HG02588 (cell line): Measurements from ENCODE around the gene TOGARAM2.

ENCODE experiments used
- ATAC-seq: cut with Tn5 transposase; IDR thresholded peaks from one replicate; pipeline ENCODE4 v1.9.1; 2021; ENCODE audit warnings: mild to moderate bottlenecking, moderate library complexity; ENCODE audit not compliant: unreplicated experiment

TOGARAM2 gene

DNA sequence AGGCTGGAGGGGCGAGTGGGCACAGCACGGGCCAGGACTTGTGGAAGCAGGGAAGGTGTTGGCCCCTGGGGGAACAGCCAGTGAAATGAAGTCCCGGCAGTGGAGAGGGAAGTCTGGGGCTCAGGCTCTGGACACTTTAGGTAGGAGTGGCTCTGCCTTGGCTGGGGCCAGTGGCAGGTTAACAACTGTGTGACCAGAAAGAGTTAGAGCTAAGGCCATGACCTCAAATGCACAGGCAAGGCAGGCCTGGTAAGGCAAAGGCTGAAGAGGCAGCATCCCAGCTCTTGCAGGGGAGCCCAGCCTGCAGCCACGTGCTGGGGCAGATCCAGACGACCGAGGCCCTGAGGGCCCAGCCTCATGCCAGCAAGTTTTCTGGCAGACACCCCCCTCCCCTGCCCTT is 71.7 kb downstream of the TOGARAM2 start:
- ATAC-seq, result no peak

DNA sequence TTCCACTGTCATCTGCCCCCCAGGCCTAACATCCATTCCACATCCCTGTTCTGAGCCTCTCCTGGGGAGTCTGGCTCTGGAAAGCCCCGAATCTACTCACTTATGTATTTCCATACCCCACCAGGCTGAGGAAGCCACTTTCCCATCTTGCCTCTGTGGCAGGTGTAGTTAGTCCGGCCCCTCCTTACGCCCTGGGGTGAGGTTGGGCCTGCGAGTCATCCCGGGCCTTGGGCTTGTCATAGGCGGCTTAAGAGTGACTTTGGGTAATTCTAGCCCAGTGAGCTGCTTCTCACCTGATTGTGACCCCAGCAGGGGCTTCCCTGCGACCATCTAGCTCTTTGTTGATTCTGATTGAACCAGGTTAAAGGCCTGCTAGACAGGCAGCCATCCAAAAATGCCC is 72.1 kb downstream of the TOGARAM2 start:
- no peak for ATAC-seq

DNA sequence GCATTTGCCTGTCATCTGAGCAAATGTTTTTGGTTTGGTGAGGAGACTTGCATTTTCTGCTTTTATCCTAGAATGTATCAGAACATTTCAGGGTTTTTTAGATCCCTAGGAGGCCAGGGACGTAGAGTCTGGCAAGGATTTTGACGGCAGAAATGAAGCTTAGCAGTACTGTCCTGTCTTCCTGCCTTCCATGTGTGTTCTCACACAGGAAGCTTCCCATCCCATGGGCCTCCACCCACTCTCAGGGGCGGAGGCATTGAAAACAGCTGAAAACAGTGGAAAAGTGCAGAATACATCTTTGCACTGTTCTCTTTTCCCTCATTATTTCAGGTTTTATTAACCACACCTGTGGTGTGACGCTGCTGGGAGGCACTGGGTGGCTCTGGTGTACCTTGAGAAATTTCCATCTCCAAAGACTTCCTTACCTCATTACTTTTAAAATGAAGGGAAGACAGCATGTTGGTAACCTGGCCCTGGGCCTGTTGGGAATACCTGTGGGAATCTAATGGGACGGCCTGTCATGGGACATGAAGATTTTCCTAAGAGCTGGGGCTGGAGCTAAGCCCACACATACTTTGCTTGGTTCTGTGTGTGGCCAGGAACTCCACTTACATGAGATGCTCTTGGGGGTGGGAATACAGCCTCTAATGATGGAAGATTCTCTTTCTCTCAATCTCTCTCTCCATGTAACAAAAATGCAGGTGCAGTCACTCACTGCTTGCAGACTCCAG is 72.7 kb downstream of the TOGARAM2 start:
- no peak for ATAC-seq

DNA sequence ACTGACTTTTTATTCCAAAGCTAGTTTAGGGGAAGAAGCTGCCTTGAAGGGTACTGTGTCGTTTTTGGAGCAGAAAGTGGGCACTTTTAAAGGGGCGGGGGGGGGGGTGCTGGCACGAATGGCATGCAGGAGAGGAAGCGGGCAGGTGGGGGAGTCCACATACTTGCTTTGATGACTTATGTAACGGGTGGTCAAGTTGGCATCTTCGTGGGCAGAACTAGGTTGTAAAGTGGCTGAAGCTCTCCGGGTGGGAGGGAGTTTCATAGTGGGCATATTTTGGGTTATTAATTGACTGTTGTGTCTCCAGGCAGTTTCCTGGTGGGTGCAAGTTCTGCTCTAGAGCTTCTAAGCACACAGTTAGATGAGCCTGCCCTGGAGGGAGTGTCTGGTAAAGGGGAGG is 73.3 kb downstream of the TOGARAM2 start:
- ATAC-seq, result no peak

DNA sequence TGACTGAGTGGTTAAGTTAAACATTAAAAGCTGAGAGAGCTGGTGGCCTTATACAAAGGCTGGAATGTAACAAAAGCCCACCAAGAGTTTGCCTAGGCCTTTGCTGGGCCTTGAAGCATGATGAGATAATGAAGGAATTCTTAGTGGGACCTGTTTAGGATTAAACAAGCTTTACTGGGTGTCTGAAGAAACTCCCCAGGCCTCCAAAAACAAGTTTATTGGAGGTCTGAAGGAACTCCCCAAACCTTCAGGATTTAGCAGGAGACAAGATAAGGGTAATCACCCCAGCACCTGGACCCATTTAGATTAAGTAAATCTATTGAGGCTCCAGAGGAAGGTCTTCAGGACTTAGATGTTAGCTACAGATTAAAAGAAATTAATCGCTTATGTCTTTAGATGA is 74.5 kb downstream of the TOGARAM2 start:
- no peak for ATAC-seq

DNA sequence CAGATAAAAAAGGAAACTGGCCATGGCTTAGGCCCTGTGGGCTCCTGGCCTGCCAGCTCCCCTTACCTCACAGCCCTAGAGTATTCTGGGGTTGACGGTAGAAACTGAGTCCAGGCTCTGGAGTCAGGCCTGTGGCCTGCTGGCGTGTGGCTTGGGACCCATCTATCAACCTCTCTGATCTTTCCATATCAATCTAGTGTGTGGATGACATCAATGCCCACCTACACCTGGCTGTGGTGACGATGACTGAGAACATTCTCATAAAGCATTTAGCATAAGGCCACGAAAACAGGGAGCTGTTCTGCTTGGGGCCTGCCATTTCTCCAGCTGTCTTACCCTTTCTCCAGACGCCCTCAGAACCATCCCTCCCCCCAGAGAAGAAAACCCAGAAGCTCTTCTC is 75.4 kb downstream of the TOGARAM2 start:
- no peak for ATAC-seq

DNA sequence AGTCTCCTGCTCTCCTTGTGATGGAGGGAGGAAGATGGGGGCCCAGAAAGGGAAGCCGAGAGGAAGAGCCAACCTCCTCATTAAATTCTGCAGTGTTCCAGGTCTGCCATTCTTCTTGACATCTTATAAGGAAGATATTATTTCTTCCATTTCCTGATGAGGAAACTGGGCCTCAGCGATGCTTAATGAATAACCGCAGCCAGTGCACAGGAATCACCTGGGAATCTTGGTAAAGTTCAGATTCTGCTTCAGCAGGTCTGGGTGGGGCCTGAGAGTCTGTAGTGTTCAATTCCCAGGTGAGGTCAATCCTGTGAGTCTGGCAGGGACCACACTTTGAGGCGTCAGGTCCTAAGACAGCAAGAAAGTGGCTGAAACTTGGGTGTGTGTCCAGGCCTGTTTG is 75.9 kb downstream of the TOGARAM2 start:
- no peak for ATAC-seq

DNA sequence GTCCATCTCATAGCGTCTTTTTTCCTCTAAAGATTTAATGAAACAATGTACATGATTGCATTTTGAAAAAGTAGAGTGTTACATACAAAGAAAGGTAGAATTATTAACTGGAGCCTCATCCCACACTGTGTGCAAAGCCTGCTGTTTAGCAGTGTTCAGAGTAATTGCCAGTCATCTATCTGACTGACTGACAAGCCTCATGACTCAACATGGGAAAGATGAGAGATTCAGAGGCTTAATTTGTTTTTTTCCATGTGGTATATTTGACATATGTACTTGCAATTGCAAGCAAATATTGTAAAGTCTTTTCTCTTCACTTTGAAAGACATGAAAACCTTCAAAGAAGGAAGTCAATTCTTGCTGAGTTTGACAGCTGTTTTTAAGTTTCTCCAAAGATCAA is 78.5 kb downstream of the TOGARAM2 start:
- no peak for ATAC-seq

DNA sequence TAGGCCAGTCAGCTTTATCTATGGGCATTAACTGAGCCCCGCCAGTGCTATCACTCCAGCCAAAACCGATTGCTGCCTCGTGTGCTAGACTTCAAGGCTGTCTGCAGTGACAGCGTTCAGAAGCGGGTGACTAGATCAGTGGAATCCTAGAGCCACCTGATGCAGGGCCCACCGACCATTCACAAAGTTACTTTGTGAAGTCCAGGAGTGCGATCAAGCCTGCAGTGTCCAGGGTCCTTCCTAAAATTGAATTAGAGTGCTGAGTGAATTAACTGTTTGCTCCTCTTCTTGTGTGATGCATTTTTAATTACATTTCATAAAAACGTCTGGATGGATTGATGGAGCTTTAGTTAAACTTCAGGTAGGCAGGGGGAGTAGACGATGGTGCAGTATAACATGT is 79.3 kb downstream of the TOGARAM2 start:
- no peak for ATAC-seq

DNA sequence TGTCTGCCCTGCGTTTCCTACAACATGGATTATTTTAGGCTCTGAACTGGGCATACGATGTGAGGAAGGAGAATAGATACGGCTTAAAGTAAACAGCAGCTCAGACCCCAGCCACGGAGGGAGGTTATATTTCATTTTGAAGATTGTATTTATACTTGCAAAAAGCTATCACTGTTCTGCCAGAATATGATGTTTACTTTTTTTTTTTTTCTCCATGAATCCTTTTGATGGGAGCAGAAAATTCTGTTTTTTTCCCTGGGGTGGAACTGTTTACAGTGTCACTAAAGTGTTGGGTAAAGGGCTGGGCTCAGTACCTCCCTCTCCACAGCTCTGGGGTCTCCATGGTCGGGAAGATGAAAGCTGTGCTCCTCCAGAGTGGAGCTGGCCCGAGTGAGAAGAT is 80.1 kb downstream of the TOGARAM2 start:
- no peak for ATAC-seq

DNA sequence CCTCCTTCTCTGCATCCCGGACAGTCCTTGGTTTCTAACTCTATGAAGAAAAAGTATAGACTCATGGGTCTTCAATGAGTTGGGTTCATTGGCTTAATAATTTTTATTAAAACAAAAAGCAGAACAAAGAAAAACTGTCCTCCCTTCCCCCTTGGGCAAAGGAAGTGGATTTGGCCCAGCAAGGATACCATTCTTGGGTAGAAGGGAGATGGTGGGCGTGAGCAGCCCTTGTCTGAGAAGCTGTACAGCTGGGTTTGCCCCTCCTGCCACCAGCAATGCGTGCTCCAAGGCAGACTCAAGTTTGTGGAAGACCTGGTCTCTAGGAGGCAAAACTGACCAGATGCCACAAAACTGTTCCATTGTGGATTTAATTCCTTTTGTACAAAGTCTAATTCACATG is 80.5 kb downstream of the TOGARAM2 start:
- ATAC-seq, result no peak

DNA sequence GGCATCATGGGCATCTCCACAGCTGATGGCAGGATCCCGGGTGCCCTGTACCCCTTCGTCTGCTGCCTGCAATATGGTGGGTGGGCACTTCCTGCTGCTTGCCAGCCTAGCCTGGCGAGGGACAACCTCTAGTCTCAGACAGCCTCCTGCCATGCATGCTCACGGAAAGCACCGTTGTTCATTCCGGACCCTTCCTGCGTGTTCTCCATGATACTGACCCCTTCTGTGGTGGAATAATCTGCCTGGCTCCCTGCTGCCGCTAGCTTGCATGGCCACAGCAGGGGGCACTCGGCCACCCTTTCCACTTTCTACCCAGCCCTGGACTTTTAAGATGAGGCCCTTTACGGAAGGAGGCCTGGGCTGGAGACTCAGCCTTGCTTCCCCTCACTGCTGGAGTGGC is 81.3 kb downstream of the TOGARAM2 start:
- no peak for ATAC-seq

DNA sequence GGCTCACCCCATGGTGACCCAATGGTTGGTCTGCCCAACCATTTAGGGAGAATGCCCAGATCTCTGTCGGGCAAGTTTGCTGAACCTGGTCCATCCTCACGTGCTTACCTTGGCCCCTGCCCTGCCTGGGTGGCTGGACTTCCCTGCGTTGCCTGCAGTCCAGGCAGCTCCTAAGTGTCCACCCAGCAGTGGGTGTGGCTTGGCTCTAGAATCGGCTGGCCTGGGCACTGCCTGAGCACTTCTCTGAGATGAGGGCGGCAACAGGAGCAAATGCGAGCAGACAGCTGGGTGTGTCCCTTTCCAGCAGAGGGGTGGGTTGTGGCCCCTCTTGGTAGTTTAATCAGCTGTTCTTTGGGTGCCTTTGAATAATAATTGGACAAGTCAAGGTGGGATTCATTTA is 82.0 kb downstream of the TOGARAM2 start:
- no peak for ATAC-seq

DNA sequence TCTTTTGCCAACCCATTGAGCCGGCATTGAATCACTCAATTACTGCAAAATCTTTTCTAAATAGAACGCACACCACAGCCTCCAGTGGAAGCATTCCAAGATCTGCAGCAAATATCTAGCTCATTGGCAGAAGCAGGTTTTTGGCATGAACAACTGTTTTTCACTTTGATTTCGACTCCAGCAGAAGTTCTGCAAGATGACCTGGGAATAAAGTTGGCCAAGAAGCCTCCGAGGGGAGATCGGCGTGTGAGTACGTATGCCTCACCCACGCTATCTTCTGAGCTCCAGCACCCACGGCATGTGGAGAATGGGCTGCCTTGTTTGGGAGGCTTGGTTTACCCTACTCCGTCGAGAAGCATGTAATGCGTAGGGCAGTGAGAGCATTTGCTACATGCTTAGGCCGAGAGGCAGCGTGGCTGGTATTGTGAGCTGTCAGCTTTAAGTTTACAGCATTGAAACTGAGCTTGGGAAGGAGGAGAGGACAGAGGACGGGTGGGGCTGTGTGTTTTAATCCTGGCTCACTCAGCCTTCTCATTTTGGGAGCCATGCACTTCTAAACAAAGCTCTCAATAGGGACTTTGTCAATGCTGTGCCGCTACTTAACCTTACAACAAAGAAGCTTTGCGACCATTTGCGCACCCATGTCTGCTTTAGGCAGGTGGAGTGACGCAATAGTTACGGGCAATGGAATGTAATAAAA is 82.7 kb downstream of the TOGARAM2 start:
- no peak for ATAC-seq

DNA sequence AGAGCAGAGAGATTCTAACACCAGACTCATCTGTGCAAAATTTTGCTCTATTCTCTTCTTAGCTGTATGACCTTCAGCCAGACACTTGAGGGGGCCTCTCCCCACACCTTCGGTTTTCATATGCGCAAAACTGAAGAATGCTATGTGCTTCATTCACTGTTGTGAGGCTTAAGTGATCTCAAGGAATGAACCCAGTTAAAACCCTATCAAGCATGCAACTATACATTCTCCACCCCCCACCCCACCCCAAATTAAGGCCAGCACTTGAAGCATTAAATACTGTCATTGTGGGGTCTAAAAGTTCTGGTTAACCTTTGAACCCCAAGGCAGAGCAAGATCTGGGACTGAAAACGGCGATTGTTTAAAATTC is 83.2 kb downstream of the TOGARAM2 start:
- ATAC-seq, result no peak

DNA sequence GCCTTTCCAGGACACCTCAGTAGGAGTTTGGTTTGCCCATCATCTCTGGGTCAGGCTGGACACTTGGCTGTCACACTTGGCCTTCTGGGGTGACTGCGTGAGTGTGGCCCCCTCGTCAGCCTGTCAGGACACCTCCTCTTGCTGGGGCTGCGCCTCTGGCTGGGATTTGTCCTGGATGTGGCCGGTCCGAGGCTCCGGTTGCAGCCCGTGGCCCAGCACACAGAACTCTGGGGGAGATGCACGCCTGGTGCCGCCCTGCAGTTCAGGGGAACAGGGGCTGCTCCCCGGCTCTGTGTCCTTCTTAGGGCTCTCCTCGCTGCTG is 83.6 kb downstream of the TOGARAM2 start:
- no peak for ATAC-seq

DNA sequence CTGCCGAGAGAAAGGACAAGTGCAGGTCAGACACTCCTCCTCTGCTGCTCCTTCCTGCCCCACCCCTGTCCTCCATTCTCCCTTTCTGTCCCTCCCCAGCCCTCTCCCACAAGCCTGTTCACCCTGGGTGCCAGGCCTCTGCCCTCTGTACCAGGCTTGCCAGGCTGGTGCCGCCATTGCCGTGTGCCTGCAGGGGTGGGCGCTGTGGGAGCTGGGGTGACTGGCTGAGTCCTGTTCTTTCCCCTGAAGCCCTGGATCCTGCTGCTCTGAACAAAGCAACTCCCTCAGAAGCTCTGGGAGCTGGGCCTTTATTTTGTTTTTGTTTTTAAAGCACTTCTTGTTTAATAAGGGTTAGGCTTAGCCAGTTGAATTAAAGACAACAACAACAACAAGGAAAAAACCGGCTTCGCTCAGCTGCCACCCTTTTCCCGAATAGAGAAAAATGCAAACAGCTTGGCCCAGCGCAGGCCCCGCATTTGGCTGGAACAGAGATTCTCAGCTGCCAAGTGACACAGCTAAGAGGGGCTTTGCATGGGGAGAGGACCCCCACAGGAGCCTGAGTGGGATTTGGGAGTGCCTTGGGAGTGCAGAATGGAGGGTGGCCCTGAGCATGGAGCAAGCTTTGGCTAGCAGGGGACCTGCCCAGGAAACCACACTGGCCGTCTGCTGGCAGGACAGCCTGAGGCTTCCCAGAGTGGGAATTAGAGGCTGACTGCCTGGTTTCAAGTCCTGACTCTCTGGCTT is 84.1 kb downstream of the TOGARAM2 start:
- no peak for ATAC-seq

DNA sequence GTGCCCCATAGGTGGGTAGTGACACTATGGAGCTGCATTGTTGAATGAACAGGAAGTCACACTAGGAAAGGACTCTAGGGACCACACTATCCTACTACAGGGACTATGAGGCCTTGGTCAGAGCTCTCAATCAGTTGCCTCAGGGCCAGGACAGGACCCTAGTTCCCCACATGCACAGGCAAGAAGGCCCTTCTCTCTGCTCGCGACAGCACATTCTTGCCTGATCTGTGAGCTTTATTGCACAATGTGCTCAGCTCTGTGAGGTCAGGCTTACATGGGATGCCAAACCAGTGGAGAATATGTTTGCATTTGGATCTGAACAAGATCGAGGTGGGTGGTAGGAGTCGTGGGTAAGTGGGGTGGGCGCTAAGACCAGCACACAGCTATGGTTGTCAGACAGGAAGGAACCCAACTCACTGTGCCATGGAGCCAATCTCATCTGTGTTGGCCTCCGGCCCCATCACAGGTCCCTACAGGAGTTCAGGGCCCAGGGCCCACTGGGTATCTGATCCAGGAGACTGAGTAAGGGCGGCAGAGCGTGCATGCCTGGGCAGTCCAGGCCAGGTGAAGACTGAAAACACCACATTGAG is 85.3 kb downstream of the TOGARAM2 start:
- ATAC-seq, result no peak

DNA sequence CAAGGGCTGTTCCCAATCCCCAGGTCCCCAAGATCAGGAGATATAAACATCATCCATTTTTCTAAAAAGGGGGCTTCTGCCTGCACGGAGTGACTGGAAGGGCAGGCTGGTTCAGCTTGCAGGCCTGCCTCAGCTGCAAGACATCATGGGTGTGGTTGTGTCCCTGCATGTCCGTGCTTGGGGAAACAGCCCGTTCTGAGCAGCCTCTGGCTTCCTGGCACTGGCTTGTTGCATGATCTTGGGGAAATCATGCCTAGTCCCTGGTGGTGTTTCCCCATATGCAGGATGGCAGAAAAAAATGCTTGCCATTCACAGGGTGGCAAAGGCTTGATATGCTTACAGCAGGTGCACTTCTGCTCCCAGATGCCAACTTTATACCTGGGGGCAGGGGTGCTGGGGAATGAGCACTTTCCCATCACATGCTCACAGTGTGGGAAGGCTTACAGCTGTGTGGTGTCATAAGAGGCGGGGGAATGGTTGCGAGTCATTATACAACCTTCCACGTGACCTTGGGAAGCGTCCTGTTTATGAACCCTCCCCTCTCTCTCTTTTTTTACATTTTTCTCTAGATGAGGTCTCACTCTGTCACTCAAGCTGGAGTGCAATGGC is 86.0 kb downstream of the TOGARAM2 start:
- no peak for ATAC-seq

DNA sequence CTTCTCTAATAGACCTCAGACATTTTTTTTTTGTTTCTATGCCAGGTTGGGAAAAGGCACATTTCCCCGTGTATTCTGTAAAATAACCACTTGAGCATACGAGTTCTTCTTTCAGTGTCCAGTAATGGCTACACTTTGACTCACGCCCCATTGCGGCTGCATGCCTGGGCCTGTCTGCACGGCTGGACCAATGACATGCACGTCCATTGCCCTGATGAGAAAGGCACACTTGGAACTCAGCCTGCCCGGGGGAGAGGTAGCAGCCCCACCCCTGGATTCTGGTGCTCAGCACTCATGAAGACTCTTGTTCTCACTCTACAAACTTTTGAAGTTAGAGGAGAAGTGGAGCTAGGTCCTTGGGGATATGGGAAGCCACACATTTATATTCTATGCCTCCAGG is 87.4 kb downstream of the TOGARAM2 start:
- ATAC-seq, result no peak

DNA sequence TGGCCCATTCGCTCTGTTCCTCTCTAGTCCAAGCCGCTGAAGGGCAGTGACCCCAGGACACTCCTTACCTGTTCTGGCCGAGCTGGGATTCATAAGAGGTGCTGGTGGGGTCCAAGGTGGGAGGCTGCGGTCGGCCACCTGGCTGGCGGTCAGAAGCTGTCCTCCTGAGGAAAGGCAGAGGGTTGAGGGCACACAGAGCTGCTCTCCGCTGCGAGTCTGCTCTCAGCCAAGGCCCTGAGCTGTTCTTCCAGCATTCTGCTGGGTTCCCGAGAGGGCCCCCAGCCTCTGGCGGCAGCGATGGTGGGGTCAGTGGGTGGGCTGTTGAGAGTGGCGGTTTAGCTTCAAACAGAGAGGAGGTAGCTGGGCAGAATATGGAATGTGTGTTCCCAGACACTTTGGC is 89.4 kb downstream of the TOGARAM2 start:
- no peak for ATAC-seq
